KMS-11 (cell line): ENCODE measurements around the gene CAMK2D.

ENCODE experiments used
- H2AFZ ChIP-seq: fragments of 200-600 bp; sonication (generic); 2 replicates; pipeline ENCODE4 v1.6.1; 2016; ENCODE audit warnings: antibody characterized with exemption, mixed run types, low read depth
- H3K27ac ChIP-seq: fragments of 200-600 bp; sonication (generic); 2 replicates; pipeline ENCODE4 v1.6.1; 2016; ENCODE audit warnings: mild to moderate bottlenecking, mixed run types
- H3K27me3 ChIP-seq: fragments of 200-600 bp; sonication (generic); 2 replicates; pipeline ENCODE4 v1.6.1; 2017; ENCODE audit warnings: mild to moderate bottlenecking, low read depth, mixed run types, moderate library complexity; ENCODE audit not compliant: insufficient read depth
- H3K36me3 ChIP-seq: fragments of 200-600 bp; sonication (generic); 2 replicates; pipeline ENCODE4 v1.6.1; 2017; ENCODE audit warnings: mild to moderate bottlenecking, mixed run types; ENCODE audit not compliant: insufficient read depth
- H3K4me1 ChIP-seq: fragments of 200-600 bp; sonication (generic); 2 replicates; pipeline ENCODE4 v1.6.1; 2016; ENCODE audit warnings: mild to moderate bottlenecking, low read depth, mixed run types; ENCODE audit not compliant: poor library complexity, severe bottlenecking
- H3K4me2 ChIP-seq: fragments of 200-600 bp; sonication (generic); 2 replicates; pipeline ENCODE4 v1.7.0; 2016; ENCODE audit warnings: mild to moderate bottlenecking, mixed run types
- H3K4me3 ChIP-seq: fragments of 200-600 bp; sonication (generic); IDR thresholded peaks from 2 replicates; pipeline ENCODE4 v1.6.1; 2017; ENCODE audit warnings: low read depth, low read length, mixed read lengths; ENCODE audit not compliant: insufficient read depth
- H3K79me2 ChIP-seq: fragments of 200-600 bp; sonication (generic); 2 replicates; pipeline ENCODE4 v1.6.1; 2016; ENCODE audit warnings: low read depth, mixed run types; ENCODE audit not compliant: insufficient read depth
- H3K9ac ChIP-seq: fragments of 200-600 bp; sonication (generic); 2 replicates; pipeline ENCODE4 v1.6.1; 2016; ENCODE audit warnings: mild to moderate bottlenecking, mixed run types
- H4K20me1 ChIP-seq: fragments of 200-600 bp; sonication (generic); 2 replicates; pipeline ENCODE4 v1.6.1; 2016; ENCODE audit warnings: mild to moderate bottlenecking, mixed run types; ENCODE audit not compliant: insufficient read depth
- CTCF ChIP-seq: fragments of 200-600 bp; sonication (generic); conservative IDR thresholded peaks from 2 replicates; pipeline ENCODE4 v1.6.1; 2017; ENCODE audit warnings: low read depth, mild to moderate bottlenecking, antibody characterized with exemption, low read length, moderate library complexity, mixed read lengths

Gene CAMK2D

GRCh38 chr4:113700602-113701150 is 60.9 kb downstream of the CAMK2D start:
- H2AFZ ChIP-seq: no peak overlapping the region
- H3K4me1 ChIP-seq: peaks cover 6% of the 10 kb centered on the region
- no peaks in the 10 kb centered on the region for H4K20me1 ChIP-seq
- no peak for TF ChIP-seq CTCF
- H3K27me3 ChIP-seq: no peaks in the 10 kb centered on the region
- no peak overlapping the region for H3K4me3 ChIP-seq
- H3K4me2 ChIP-seq: no peak overlapping the region
- no peaks in the 10 kb centered on the region for H3K36me3 ChIP-seq
- no peak overlapping the region for H3K27ac ChIP-seq
- no peak overlapping the region for H3K9ac ChIP-seq
- H3K79me2 ChIP-seq: no peaks in the 10 kb centered on the region

- H3K79me2 ChIP-seq: no peaks in the 10 kb centered on the region
- H3K4me2 ChIP-seq: no peak overlapping the region
- no peak overlapping the region for H3K27ac ChIP-seq
Observed at GRCh38 chr4:113699772-113700171, 61.8 kb downstream of the CAMK2D start.

GRCh38 chr4:113697429-113697828 is 64.1 kb downstream of the CAMK2D start:
- Histone ChIP-seq H3K4me2 (no peak overlapping the region), H3K4me1 (peaks cover 6% of the 10 kb centered on the region), H4K20me1 (no peaks in the 10 kb centered on the region)

More at GRCh38 chr4:113699772-113700171, 61.8 kb downstream of the CAMK2D start:
- H3K4me1 ChIP-seq: peaks cover 6% of the 10 kb centered on the region
- H3K36me3 ChIP-seq: no peaks in the 10 kb centered on the region
- no peak for TF ChIP-seq CTCF
- H3K9ac ChIP-seq: no peak overlapping the region
- no peaks in the 10 kb centered on the region for H3K27me3 ChIP-seq
- H4K20me1 ChIP-seq: no peaks in the 10 kb centered on the region
- no peak overlapping the region for H3K4me3 ChIP-seq
- no peak overlapping the region for H2AFZ ChIP-seq

GRCh38 chr4:113695328-113696169 is 66.0 kb downstream of the CAMK2D start:
- H3K36me3 ChIP-seq: no peaks in the 10 kb centered on the region

More at GRCh38 chr4:113697429-113697828, 64.1 kb downstream of the CAMK2D start:
- H2AFZ ChIP-seq: no peak overlapping the region
- no peaks in the 10 kb centered on the region for H3K36me3 ChIP-seq
- no peak overlapping the region for H3K27ac ChIP-seq
- no peak overlapping the region for H3K9ac ChIP-seq
- no peak overlapping the region for H3K4me3 ChIP-seq
- no peak for TF ChIP-seq CTCF
- no peaks in the 10 kb centered on the region for H3K27me3 ChIP-seq
- H3K79me2 ChIP-seq: no peaks in the 10 kb centered on the region

More at GRCh38 chr4:113695328-113696169, 66.0 kb downstream of the CAMK2D start:
- H3K4me1 ChIP-seq: peaks cover 6% of the 10 kb centered on the region
- H2AFZ ChIP-seq: no peak overlapping the region
- no peak overlapping the region for H3K4me2 ChIP-seq
- no peak overlapping the region for H3K4me3 ChIP-seq
- H4K20me1 ChIP-seq: no peaks in the 10 kb centered on the region
- H3K9ac ChIP-seq: no peak overlapping the region
- H3K79me2 ChIP-seq: no peaks in the 10 kb centered on the region
- TF ChIP-seq CTCF: no peak
- no peaks in the 10 kb centered on the region for H3K27me3 ChIP-seq
- no peak overlapping the region for H3K27ac ChIP-seq
